Heart left ventricle (tissue), 13 donors: ENCODE measurements around the gene LUZP2.

Experiments used
- CTCF ChIP-seq, 12 donors: fragments of 200-600 bp; sonication (generic) in 4 of 12; IDR thresholded peaks; one replicate each; pipeline versions ENCODE4 v1.5.0 to v1.8.0; 2018 to 2022; ENCODE audit warnings: antibody characterized with exemption in 12 of 12, mild to moderate bottlenecking in 5 of 12
- POLR2A ChIP-seq, 2 donors: fragments of 450-650 bp; IDR thresholded peaks; one replicate each; pipeline ENCODE4 v1.6.1; 2017; ENCODE audit warnings: antibody characterized with exemption in 2 of 2, mild to moderate bottlenecking in 2 of 2, moderate library complexity in 2 of 2
- donor health status: ischemic (EF 13 %, LVEDD 7.1; RV severe dilation, severe dysfunction).
- donor health status: DM: no; HTN: yes; CAD: no.
- donor health status: DM: no; HTN: no; CAD: no.
- donor health status: ischemic (EF 25% LVEDD 6.9; RV normal size, moderate dysfunction).
- donor health status: ischemic (EF 25% LVEDD 5.7; RV mildly dilated, moderate dysfunction).
- donor health status: ischemic (EF 35%, LVEDD 5.7; RV mildly dilated, moderate dysfunction).
- donor health status: nonischemic (EF 11% LVEDD 7.7; RV severe dilation, severe dysfunction).
- donor health status: DM: yes; HTN: yes; CAD: no.
- donor health status: PGD.
- donor health status: ischemic (EF 29% LVEDD 5.4; RV normal size, mild dysfunction).
- donor health status: nonischemic (EF 23%, LVEDD 6.1; RV moderate dilation, normal function).

GRCh38 chr11:24833573-24833972 lies 336.7 kb downstream of the LUZP2 start:
- TF ChIP-seq CTCF (IDR thresholded peaks at IDR 0.05): no peak
- TF ChIP-seq POLR2A (IDR thresholded peaks at IDR 0.05): no peak
